ENCODE measurements around the gene KCNE3.

DNA sequence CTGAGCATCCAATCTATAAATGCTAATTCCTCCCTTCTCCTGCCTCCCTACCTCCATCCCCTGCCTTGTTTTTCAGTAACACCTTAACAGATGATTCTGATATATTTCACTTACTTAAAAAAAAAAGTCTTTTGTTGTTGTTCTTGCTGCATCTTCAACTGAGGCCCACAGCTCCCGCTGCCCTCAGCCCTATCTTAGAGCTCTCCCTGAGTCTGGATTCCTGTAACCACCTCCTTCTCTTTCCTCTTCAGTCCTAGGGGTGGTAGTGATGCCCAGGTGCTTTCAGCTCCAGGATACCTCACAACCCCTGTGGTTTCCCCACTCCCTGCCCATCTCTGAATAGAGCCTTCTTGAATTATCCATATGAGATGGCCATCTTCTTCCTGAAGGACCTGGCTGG is 3.7 kb upstream of the KCNE3 start:
- TF ChIP-seq CTCF (IDR thresholded peaks at IDR 0.05) (no peak), POLR2A (IDR thresholded peaks at IDR 0.05) (no peak)
